SW480 (cell line): ENCODE data around the gene TMCC3.
"Not testable (repeated sequence)": the region's sequence is repeated elsewhere in the genome, so short reads cannot be mapped to it uniquely, and the experiment has no call there.

Source experiments
- DNase-seq: peaks from one replicate; pipeline ENCODE4 v3.0.0-alpha.2; 2016; ENCODE audit warnings: low spot score

TMCC3 gene

DNA sequence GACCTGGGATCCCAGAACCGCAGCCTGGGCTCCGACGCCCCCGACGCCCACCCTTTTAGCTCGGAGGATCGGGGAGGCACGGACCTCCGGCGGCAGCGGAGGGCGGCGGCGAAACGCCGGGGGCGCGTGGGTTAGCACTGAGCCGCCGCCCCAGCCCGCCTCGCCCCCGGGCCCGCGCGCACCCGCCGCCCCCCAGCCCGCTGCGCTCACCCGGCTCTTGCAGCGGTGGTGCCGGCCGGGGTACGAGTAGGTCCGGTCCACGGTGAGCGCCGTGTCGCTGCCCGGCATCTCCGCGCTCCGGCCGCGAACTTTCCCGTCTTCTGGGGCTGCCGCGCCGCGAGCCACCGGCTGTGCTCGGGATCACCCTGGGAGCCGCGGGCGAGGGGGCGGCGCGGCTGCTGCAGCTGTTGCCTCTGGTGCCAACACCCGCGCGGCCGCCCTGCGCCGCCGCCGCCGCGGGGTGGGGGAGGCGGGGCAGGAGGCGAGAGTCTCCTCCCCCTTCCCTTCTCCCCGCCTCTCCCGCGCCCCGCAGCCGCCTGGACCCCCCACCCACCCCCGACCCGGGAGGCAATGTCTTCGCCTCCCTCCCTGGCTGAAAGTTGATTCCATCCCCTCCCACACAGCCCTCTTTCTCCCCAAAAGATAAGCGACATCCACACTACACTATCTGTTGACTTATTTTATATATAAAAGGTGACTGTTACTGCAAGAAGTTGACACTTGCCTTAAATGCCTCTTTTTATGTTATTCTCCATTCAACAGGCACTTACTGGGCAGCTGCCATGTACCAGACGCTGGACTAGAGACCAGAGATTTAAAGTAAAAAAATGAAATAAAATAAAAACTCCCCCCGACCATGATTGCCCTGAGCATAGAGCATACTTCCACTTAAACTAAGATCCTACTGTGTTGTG, at the start of gene TMCC3:
Gene TMCC3 (minus strand): TSS at position 415 of the 914 bp plus-strand sequence. CDS start 127 bp downstream, at position 288.
- peak; percentile 11 for DNase-seq

GRCh38 chr12:94699801-94700200, 49.4 kb upstream of the TMCC3 start:
- DNase-seq = no peak

DNA sequence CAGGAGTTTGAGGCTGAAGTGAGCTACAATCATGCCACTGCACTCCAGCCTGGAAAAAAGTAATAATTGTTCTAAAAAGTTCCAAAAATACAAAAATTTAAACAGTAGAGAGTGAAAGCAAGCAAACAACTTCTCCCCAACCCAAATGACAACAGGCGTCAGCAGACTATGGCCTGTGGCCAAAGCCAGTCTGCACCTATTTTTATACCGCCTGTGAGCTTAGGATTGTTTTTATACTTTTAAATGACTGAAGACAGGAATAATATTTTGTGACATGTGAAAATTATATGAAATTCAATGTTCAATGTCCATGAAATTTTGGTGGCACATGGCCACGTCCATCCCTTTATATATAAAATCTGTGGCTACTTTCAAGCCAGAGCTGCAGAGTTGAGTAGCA, 48.2 kb upstream of the TMCC3 start:
- no peak for DNase-seq

DNA sequence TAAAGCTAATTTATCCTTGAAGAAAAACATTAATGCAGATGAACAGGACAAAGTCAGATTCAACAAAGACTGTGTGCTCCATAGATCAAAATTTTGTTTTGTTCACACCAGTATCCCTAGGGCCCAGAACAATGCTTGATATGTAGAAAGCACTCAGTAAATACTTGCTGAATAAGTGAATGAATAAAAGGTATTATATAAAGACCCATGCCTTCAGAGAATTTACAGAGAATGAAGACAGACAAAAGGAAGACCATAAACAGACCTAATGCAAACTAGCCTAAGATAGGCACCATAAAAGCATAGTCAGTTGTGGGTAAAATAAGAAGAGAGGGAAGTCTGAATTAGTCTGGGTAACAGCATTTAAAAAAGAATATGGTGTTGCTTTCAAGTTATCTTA, 47.3 kb upstream of the TMCC3 start:
- DNase-seq = no peak

DNA sequence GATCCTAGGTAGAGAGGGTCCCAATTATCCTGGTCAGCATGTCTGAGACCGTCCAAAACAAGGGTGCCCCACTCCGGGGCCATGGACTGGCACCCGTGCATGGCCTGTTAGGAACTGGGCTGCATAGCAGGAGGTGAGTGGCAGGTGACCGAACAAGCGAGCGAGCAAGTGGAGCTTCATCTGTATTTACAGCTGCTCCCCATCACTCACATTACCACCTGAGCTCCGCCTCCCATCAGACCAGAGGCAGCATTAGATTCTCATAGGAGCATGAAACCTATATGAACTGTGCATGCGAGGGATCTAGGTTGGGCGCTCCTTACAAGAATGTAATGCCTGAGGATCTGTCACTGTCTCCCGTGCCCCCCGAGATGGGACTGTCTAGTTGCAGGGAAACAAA, 44.4 kb upstream of the TMCC3 start:
- no peak for DNase-seq

GRCh38 chr12:94692826-94693225, 42.5 kb upstream of the TMCC3 start:
- DNase-seq = not testable (repeated sequence)

- DNase-seq = no peak
Observed at GRCh38 chr12:94690198-94690771, 39.9 kb upstream of the TMCC3 start.

DNA sequence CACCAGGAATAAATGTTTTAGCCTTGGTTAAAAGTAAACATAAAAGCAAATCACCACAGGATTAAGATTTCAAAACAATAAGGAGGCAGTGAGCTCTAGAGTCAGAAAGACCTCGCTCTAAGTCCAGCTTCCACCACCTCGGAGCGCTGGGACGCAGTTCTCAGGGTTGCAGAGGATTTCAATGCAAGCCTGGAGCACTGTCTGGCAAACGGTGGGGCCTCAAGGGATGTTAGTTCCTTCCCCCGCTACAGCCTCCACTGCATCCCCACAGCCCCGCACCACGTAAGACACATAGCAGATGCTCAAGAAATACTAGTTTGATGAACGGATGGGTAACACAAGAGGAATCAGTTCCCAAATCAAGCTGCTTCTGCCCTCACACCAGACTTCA, 39.3 kb upstream of the TMCC3 start:
- DNase-seq = no peak

- no peak for DNase-seq
Observed at GRCh38 chr12:94689002-94689645, 38.8 kb upstream of the TMCC3 start.

DNA sequence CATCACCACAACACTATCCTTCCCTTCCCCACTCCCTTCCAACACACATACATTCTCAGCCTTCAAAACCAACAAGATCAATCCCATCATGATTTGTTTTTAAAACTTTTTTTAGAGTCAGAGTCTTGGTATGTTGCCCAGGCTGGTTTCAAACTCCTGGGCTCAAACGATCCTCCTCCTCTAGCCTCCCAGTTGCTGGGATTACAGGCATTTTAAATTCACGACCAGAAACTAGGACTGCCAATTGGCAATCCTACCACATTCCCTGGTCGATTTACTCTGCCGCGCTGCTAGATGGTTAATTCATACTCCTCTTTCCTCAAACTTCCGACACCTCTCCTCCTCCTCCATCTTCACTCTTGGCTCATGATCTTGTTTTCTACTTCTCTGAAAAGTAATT, 37.5 kb upstream of the TMCC3 start:
- DNase-seq = no peak

DNA sequence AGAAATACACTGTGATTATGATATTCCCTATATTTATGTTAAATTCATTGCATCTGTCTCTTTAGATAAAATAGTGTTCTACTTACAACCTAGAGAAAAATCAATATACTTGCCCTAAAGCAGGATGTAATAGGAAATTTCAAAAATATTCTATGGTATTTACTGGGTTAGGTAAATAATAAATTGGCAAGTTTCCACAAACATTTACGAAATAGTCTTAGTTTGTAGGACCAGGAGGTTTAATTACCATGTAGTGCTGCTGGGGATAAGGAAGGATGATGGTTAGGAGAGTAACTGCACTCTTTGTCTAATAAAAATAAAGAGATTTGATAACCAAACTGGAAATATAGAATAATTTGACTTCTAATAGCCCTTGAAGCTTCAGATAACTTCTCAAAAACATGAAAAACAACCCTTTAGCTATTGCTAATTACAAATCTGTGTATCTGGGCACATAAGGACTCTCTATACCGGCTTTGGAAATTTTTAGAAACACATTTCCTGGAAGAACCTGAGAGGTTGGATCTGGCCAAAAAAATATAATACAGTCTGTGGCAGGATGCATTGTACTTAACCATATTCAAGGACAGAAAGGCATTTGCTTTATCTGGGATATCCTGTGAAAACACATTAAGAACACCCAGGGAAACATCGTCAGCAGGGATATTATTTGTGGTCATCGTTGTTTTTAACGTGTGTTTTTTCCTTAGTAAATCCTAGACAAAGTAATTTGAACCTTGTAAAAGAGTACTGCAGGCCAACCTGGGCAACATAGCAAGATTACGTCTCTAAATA, 36.7 kb upstream of the TMCC3 start:
- no peak for DNase-seq

DNA sequence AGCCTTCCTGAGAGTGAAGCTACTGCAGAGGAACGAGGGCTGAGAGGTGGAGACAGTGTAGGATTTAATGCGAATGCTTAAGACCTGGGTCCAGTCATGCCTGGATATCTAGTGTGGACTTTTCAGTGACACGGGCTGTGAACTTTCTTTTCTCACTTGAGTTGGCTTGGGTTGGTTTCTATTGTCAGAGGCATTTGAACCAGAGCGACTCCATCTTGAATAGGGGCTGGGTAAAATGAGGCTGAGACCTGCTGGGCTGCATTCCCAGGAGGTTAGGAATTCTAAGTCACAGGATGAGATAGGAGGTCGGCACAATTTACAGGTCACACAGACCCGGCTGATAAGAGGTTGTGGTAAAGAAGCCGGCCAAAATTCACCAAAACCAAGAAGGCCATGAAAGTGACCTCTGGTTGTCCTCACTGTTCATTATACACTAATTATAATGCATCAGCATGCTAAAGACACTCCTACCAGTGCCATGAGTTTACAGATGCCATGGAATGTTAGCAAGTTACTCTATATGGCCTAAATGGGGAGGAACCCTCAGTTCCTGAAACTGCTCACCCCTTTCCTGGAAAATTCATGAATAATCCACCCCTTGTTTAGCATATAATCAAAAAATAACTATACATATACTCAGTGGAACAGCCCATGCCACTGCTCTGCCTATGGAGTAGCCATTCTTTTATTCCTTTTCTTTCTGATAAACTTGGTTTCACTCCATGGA, 34.2 kb upstream of the TMCC3 start:
- DNase-seq = no peak

DNA sequence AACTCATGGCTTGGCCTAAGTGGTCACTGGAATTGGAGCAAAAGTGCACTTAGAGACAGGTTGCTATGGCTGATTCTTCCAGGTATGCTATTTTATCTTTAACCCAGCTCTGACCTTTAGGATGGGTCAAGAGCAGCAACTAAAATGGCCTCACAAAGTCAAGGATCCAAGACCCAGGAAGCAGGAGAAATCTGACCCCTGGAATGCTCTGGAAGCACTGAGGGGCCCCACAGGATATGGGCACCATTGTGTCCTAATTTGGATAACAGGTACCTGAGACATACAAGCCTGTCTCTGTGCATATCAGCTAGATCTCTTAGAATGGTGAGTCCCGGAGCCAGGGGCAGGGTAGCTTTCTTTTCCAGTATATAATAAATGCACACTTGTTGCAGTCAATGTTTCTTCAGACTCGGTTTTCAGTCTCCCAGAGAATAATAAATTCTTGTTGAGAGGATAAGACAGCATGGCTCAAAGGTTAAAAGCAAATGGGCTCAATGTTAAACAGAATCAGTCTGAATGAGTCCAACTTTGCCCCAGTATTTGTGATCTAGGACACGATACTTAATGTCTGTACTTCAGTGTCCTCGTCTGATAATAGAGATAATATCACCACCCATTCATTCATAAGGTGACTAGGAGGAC, 29.3 kb upstream of the TMCC3 start:
- no peak for DNase-seq

DNA sequence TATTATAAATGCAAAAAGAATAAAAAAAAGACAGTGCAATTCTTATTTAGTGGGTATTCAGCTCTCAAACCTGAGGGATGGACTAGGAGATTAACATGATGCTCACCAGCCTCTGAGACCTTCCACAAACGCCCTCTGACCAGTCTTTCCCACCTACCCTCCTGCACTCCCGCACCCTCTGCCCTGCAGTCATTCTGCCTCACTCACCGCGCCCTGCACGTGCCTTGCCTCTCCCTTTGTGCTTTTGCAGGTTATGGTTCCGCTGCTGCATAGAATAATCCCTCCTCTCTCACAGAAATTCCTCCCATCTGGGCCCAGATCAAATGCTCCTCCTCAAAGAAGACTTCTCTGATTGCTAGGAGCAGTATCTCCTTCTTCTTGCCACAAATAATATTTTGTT, 28.5 kb upstream of the TMCC3 start:
- DNase-seq = no peak

GRCh38 chr12:94678379-94678778, 28.0 kb upstream of the TMCC3 start:
- DNase-seq = no peak

- no peak for DNase-seq
Observed at GRCh38 chr12:94677778-94678177, 27.4 kb upstream of the TMCC3 start.

DNA sequence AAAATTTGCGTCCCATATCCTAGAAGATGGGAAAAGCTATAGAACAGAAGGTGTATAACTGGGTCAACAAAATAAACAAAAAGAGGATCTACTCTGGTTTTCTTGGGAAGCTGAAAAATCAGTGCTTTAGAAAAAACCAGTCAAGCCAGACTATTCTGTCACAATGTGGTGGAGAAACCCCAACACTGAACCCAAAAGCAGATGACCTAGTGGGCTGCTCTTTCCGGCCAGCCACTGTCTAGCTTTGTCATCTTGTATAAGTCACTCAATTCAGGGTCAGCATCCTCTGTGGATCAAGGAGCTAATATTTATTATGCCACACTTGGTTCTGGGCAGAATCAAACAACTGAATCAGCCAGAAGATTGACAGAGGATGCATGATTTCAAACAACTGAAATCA, 26.6 kb upstream of the TMCC3 start:
- no peak for DNase-seq

- no peak for DNase-seq
Observed at GRCh38 chr12:94676031-94676641, 25.8 kb upstream of the TMCC3 start.

GRCh38 chr12:94674835-94675234, 24.5 kb upstream of the TMCC3 start:
- DNase-seq = no peak

DNA sequence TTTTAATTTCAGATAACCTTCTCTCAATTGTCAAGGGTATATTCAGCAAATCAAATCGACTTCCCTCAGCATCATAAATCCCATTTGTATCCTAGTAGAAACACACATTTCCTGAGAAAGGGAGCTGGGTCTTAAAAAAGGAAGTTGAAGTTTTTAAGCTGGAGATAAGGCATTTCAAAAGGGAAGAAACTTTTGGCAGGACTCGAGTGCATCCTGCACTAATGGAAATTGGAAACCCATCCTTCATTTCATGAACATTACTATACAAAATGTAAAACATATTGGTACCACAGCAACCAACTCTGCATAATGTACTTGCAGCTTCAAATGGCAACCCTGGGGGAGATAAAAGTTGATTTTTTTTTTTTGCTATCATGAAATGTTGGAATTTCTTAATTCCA, 23.7 kb upstream of the TMCC3 start:
- DNase-seq = no peak

GRCh38 chr12:94673496-94673895, 23.1 kb upstream of the TMCC3 start:
- no peak for DNase-seq
